ENCODE data around the gene SERBP1.
"Not testable (repeated sequence)": the region's sequence is repeated elsewhere in the genome, so short reads cannot be mapped to it uniquely, and the experiment has no call there.

Gene SERBP1

DNA sequence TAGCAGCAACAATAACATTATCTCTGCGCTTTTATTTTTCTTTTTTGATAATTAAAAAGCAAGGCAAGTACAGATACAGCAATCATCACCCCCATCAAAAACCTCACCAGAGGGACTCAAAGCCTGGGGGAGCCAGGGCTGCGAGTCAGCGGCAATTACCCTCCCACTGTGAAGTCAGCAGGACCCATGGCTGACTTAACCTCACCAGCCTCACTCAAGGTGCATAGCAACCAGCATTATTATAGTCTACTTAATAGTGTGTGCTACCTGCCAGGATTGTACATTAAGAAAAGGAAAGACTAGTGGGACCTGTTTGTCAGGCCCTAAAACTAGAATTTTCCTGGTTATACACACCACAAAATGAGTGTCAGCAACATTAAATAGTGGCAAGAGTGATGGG is 28.9 kb upstream of the SERBP1 start:
- TF ChIP-seq, protein P1, sequence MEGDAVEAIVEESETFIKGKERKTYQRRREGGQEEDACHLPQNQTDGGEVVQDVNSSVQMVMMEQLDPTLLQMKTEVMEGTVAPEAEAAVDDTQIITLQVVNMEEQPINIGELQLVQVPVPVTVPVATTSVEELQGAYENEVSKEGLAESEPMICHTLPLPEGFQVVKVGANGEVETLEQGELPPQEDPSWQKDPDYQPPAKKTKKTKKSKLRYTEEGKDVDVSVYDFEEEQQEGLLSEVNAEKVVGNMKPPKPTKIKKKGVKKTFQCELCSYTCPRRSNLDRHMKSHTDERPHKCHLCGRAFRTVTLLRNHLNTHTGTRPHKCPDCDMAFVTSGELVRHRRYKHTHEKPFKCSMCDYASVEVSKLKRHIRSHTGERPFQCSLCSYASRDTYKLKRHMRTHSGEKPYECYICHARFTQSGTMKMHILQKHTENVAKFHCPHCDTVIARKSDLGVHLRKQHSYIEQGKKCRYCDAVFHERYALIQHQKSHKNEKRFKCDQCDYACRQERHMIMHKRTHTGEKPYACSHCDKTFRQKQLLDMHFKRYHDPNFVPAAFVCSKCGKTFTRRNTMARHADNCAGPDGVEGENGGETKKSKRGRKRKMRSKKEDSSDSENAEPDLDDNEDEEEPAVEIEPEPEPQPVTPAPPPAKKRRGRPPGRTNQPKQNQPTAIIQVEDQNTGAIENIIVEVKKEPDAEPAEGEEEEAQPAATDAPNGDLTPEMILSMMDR (IDR thresholded peaks at IDR 0.05; ENCODE audit: low read depth, low read length) = no peak
- in situ Hi-C loops (cut with HindIII; ENCODE audit: low sequenced_read_pairs) = no loop called here
- DNase-seq (ENCODE audit: low read depth, low spot score) = no peak

DNA sequence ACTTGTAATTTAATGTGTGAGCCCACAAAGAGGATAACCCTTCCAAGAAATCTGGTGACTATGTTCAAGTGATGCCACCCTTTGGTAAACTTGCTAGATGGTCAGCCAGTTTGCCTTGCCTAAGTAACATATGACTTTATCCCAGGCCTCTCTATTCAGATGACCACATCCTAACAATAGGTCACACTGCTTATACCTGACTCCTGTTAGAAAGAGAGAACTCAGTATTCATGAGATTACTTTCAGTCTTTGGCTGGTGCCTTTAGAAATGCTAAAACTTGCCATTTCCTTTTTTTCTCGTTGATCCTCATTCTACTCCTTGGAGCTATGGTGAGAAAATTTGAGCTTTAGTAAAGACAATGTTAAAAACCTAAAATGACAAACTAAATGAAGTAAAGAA is 28.5 kb upstream of the SERBP1 start:
- no peak for DNase-seq (ENCODE audit: low read depth, low spot score)
- no peak overlapping the region for H3K4me3 ChIP-seq (ENCODE audit: low read depth, low read length)
- TF ChIP-seq, protein P1 (IDR thresholded peaks at IDR 0.05; ENCODE audit: low read depth, low read length) = no peak
- in situ Hi-C loops (cut with HindIII; ENCODE audit: low sequenced_read_pairs) = no loop called here

More for the DNA sequence above, 28.9 kb upstream of the SERBP1 start:
- H3K4me3 ChIP-seq (ENCODE audit: low read depth, low read length) = no peak overlapping the region

DNA sequence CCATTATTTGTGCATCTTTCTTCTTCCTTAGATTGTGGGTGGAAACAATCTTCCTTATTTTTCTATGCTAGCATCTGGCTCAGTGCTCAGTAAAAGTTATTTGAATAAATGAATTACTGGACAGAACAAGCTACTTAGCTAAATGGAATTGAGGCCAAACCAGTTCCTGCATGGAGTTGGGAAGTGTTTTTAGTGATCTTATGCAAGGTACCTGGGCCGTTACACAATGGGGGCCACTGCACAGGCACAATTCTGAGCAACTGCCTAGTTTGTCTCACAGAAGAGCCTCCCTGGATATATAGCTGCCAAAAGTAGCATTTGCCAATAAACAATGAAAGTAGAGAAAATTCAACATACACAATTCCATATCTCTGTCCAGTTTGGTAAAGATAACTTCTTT is 27.0 kb upstream of the SERBP1 start:
- TF ChIP-seq, protein P1 (IDR thresholded peaks at IDR 0.05; ENCODE audit: low read depth, low read length) = no peak
- DNase-seq (ENCODE audit: low read depth, low spot score) = no peak
- in situ Hi-C loops (cut with HindIII; ENCODE audit: low sequenced_read_pairs) = no loop called here
- no peak overlapping the region for H3K4me3 ChIP-seq (ENCODE audit: low read depth, low read length)

DNA sequence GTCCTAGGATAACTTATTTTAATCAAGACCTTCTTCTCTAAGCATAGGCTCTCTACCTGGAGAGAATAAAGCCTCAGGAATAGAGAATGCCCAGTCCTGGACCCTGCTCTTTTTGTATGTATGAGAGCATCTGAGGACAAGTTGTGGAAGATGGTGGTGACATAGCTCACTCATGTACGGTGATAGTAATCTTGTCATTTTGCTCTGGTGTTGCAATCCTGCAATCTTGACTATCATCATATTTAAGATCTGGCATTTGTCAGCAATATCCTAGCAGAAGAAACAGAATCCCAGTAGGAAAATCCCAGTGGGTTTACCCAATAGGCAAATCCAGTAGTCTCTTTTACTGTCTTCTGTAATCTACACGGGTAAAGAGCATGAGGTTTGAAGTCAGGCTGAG is 21.6 kb upstream of the SERBP1 start:
- no peak overlapping the region for H3K4me3 ChIP-seq (ENCODE audit: low read depth, low read length)
- TF ChIP-seq, protein P1 (IDR thresholded peaks at IDR 0.05; ENCODE audit: low read depth, low read length) = no peak
- DNase-seq (ENCODE audit: low read depth, low spot score) = no peak
- in situ Hi-C loops (cut with HindIII; ENCODE audit: low sequenced_read_pairs) = no loop called here

DNA sequence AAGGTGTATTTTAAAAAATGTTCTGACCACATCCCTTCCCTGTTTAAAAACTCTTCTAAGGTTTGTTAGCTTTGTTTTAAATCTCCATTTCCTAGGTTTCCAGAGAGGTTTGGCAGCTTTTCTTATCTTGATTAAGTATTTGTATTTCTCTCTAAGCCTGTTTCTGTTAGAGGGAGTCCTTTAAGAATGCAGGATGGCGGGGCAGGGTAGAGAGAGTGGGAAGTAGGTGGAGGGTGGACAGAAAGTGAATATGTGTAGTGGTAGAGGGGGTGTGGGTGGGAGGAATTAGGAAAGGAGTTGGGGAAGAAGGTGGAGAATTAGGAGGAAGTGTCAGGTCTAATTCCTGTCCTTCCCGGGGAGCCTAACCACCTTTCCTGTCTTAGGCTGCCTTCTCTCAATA is 21.2 kb upstream of the SERBP1 start:
- no peak for DNase-seq (ENCODE audit: low read depth, low spot score)
- in situ Hi-C loops (cut with HindIII; ENCODE audit: low sequenced_read_pairs) = no loop called here
- TF ChIP-seq, protein P1 (IDR thresholded peaks at IDR 0.05; ENCODE audit: low read depth, low read length) = no peak
- no peak overlapping the region for H3K4me3 ChIP-seq (ENCODE audit: low read depth, low read length)

DNA sequence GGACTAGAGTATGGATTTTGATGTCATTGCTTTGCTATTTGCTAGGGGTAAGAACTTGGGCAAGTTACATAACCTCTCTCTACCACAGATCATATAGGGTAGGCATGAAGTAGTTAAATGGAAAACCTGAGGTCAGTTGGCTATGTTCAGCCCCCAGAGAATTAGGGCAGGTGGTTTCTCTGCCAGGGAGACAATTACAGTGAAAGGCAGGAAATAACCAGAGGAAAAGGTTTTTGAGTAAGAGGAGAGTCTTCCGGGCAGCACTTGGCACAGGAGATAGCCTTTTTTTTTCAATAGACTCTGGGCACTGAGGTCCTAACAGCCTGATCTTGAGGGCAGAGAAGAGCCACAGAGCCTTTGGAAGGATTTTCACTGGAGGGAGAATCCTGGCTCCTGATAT is 16.7 kb upstream of the SERBP1 start:
- no peak overlapping the region for H3K4me3 ChIP-seq (ENCODE audit: low read depth, low read length)
- in situ Hi-C loops (cut with HindIII; ENCODE audit: low sequenced_read_pairs) = no loop called here
- no peak for DNase-seq (ENCODE audit: low read depth, low spot score)
- TF ChIP-seq, protein P1 (IDR thresholded peaks at IDR 0.05; ENCODE audit: low read depth, low read length) = no peak

DNA sequence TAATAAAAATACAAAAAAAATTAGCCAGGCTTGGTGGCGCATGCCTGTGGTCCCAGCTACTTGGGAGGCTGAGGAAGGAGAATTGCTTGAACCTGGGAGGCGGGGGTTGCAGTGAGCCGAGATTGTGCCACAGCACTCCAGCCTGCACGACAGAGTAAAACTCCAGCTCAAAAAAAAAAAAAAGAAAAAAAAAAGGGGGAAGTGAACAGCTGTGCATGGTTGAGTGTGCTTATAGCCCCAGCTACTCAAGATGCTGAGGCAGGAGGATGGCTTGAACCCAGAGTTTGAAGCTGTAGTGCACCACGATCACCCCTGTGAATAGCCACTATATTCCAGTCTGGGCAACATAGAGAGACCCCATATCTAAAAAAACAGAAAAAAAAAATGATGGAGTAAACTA is 15.8 kb upstream of the SERBP1 start:
- DNase-seq (ENCODE audit: low read depth, low spot score); H3K4me3 ChIP-seq (ENCODE audit: low read depth, low read length); in situ Hi-C loops (cut with HindIII; ENCODE audit: low sequenced_read_pairs): not testable (repeated sequence)
